Germinal center (tissue), 1 donor: Measurements from ENCODE around the gene ASPSCR1.

Source experiments
- DNase-seq: peaks from one replicate; pipeline ENCODE4 v3.0.0; 2012; ENCODE audit warnings: mixed read lengths, low spot score

The ASPSCR1 gene

DNA sequence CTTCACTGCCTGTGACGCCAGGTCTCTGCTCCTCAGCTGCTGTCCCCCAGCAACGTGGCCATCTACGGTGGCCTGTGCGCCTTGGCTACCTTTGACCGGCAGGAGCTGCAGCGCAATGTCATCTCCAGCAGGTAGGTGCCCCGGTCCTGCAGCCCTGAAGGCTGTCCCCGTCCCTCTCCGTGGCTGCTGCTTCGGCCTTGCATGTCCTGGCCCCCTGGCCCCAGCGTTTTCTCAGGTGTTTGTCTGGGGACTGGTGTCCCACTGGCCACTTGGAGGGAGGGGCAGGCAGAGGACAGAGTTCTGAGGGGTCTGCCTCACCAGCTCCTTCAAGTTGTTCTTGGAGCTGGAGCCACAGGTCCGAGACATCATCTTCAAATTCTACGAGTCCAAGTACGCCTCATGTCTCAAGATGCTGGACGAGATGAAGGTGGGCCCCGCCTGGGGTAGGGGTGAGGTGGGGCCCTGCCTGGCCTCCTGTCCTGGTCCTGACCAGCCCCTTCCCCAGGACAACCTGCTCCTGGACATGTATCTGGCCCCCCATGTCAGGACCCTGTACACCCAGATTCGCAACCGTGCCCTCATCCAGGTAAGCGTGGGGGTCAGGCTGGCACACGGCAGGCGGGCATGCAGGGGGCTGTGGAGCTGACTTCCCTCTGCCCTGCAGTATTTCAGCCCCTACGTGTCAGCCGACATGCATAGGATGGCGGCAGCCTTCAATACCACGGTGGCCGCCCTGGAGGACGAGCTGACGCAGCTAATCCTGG is 78.7 kb downstream of the ASPSCR1 start:
- DNase-seq = no peak

DNA sequence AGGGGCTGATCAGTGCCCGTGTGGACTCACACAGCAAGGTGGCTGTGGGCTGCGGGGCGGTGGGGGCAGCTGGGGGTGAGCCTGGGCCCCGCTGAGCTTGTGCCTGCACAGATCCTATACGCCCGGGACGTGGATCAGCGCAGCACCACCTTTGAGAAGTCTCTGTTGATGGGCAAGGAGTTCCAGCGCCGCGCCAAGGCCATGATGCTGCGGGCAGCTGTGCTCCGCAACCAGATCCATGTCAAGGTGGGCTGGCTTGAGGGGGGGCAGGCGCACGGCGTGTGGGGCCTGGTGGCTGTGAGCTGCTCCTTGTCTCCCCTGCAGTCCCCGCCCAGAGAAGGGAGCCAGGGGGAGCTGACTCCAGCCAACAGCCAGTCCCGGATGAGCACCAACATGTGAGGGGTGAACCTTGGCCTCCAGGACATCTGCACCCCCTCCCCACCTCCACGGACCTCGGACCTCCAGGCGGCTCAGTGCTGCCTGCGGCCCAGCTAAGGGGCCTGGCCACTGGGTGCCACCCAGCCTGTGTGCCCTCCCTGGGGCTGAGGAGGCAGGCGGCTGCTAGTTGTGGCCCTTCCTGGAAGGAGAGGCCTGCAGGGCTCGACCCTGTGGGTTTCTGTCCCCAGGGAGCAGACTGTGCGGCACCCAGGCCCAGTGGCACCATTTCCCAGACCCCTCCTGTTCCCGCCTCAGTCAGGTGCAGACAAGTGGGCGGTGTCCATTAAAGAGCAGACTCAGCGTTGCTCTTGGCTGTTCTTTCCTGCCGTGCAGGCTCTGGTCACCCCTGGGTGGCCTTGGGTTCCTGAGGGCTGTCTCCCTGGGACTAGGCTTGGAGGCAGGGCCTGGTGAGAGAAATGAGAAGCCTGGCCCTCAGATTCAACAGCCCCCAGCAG is 79.5 kb downstream of the ASPSCR1 start:
- DNase-seq = no peak

DNA sequence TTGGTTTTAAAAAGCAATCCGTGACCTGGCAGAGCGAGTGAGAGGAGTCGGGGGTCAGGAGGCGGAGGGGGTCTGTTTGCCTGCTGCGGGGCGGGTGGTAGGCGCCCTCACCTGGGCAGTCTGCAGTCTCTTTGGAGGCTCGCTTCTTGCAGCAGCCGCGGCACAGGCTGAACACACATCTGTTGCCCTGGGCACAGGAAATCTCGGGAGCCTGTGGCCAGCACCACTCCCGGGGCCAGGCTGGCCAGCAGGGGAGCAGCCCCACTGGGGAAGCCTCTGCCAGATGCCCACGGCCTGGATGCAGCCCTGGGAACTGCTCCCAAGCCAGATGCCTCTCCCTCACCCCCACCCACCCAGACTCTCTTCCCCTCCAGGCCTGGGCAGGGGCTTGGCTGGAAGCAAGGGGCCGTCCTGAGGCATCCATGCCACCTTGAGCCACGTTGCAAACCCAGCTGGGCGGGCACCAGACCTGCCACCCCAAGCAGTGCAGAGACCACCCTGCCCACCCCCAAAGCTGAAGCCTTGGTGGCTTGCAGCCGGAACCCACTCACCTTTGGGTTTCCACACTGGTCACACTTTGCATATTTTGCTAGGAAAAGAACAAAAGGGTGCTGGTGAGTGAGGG is 80.9 kb downstream of the ASPSCR1 start:
- DNase-seq = no peak

GRCh38 chr17:82058855-82059249 is 81.4 kb downstream of the ASPSCR1 start:
- DNase-seq = no peak

DNA sequence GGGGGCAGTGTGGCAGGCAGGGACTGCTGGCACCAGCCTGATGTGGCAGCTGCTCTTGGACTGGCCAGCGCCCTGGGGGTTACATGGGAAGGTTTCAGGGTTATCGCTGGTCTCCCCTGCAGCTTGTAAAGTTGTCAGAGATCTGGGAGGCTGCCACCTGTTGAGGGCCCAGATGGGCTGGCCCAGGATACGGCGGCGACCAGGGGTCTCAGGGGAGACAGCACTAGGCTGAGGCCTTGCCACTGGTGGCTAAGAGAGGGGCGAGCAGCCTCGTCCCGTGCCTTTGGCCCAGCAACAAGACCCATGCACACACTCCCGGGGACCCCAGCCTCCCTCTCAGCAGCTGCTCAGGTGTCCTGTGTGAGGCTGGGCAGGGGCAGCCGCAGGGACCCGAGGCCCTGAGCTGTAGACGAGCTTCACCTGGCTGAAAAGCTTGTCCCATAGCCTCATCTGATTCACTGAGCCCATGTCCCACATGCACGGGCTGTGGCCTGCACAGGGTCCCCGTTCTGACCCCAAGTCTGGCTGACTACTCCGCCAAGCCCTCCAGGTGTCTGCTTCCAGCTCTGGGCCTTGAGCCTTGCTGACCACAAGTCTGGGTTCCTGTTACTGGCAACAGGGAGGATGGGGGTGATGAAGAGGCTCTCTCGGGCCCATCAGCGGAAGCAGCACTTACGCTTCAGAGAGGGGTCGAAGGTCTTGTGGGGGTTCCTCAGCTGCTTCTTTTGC is 82.0 kb downstream of the ASPSCR1 start:
- no peak for DNase-seq

DNA sequence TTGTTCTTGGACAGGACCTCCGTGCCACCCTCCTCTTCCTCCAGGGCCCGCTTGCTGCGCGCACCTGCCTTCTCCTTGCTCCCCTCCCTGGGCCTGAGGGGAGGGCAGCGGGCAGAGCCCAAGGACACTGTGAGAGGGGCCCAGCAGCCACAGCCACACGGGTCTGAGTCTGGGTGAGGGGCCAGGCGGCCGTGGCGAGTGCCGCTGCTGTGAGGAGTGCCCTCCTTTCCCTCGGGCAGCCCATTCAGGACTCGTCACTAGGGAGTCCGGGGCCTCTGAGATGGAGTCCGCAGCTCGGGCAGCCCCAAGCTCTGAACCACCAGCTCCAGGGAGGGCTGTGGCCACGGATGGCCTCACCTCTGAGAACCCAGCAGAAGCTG is 82.6 kb downstream of the ASPSCR1 start:
- no peak for DNase-seq

GRCh38 chr17:82060614-82061013 is 83.2 kb downstream of the ASPSCR1 start:
- DNase-seq = no peak

DNA sequence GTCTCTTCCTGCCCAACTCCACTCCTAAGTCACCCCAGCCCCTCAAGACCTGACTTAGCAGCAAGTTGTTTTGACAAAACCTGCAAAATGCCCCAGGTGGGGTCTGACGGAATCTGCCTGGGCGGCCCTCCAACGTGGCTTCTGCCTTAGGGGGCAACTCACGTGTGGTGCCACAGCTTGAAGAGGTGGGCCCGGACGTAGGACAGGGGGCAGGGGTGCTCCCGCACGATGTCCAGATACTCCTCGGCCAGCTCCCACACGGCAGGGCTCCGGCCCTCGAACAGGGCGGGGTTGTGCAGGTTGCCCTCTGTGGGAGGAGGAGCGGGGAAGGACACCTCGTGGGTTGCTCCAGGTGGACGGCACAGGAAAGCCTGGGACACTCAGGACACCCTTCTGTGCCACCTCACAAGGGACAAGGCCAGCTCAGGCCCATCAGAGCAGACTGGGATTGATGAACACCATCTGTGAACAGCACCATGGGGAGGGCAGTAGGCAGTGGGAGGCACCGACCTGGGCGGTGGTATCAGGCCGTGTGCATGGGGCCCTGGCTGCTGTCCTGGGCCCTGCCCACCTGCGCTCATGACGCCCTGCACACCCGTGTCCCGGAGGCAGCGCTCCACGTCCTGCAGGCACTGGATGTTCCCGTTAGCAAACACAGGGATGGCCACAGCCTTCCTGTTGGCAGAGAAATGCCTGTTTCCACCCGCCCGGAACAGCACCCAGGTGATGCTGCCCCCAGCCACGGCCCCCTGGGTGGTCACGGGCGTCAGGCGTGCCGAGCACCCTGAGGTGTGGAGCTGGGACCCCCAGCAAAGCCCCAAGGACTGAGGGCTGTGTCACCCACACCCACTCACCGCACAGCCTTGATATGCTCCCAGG is 83.9 kb downstream of the ASPSCR1 start:
- DNase-seq = no peak

GRCh38 chr17:82062076-82062983 is 84.9 kb downstream of the ASPSCR1 start:
- no peak for DNase-seq

DNA sequence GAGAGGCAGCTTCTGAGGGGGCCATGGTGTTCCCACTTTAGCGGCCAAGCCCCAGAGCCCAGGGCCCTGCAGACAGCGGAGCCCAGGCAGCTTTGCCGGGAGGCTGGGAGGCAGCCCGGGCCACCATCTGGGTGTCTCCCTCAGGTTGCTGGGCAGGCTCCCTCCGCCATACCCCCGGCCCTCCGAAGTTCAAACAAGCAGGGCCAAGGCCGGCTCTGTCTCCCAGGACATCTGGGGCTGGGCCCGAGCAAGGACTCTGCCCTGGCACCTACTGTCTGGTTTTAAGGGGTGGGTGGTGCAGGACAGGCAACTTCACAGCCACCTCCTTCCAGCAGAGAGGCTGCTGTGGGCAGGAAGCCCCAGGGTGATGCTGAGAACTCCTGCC is 85.5 kb downstream of the ASPSCR1 start:
- no peak for DNase-seq

- no peak for DNase-seq
Measured at GRCh38 chr17:82063424-82064415, 86.3 kb downstream of the ASPSCR1 start.

GRCh38 chr17:82064433-82065192 is 87.2 kb downstream of the ASPSCR1 start:
- peak; percentile 33 for DNase-seq

DNA sequence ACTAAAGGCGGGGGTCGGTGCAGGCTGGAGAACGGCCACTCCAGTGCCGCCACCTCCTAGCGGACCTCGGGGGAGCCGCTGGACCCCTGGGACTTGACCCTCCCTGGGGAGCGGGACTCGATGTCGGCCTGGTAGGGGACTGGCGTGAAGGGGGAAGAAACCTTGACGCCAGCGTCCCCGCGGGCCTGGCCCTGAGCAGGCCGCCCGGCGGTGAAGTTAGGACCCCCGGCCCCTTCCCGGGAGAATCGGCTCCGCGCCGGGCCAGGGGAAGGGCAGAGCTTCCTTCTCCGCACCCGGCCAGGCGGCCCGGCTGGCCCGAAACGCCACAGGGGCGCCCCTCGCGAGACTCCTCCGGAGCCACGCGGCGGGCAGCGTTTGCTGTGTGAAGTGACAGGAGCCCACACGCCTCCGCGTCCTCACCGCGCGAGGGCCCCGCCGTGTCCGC is 87.8 kb downstream of the ASPSCR1 start:
- DNase-seq = no peak

- peak; percentile 84 for DNase-seq
Measured at GRCh38 chr17:82065638-82066303, 88.3 kb downstream of the ASPSCR1 start, which contains the start of gene DUS1L. Gene DUS1L, minus strand, starts transcription at chr17:82065804. Its CDS starts 745 bp downstream, at chr17:82065059.
